ENCODE measurements around the gene JAK2. TPM values are rescaled to one million over a fixed set of nuclear protein-coding genes. Genes with fewer than 3 reads are reported as not detected.

JAK2 gene
- polyA plus RNA-seq, 2 of the 4 experiments (the other 2 are of a cell fraction), result 2.9 to 7.7 TPM

- no peaks in the 10 kb centered on the region for H3K4me1 ChIP-seq
- POLR2A ChIA-PET, result interaction anchor here (0.6 kb wide), 1 partner anchor 9 kb away, joined by 3 read pairs; the partner anchor contains the start of gene JAK2
- DNase-seq (ENCODE audit: low read depth in 1 of 2, low spot score in 1 of 2) (no peak), FAIRE-seq (no peak), ATAC-seq (no peak)
- WGBS (ENCODE audit: missing lambda C conversion rate), result 68% methylated on average over 4 of the region's 4 CpGs
- no peaks in the 10 kb centered on the region for H3K9me3 ChIP-seq
- no peak overlapping the region for H3K4me3 ChIP-seq
- H3K4me2 ChIP-seq, result no peak overlapping the region
- TF ChIP-seq MYC (IDR thresholded peaks at IDR 0.05; ENCODE audit: borderline replicate concordance, low read length), result no peak
- no peak for TF ChIP-seq ZFP36 (IDR thresholded peaks at IDR 0.05; ENCODE audit: borderline replicate concordance, partially characterized antibody)
- TF ChIP-seq ATOH8 (CRISPR knock-in tag; IDR thresholded peaks at IDR 0.05; ENCODE audit: low read depth), result no peak
- TF ChIP-seq KDM5A (IDR thresholded peaks at IDR 0.05), result no peak
- TF ChIP-seq RAD21 (conservative IDR thresholded peaks at IDR 0.05 in 1 of 2, IDR thresholded peaks at IDR 0.05 in 1 of 2), result no peak
- no peak for TF ChIP-seq CHD4 (IDR thresholded peaks at IDR 0.05; ENCODE audit: borderline replicate concordance)
- no peak for TF ChIP-seq BCL3 (IDR thresholded peaks at IDR 0.05)
- no peak for TF ChIP-seq SMC3 (IDR thresholded peaks at IDR 0.05)
- no peak for TF ChIP-seq ZNF302 (CRISPR knock-in tag; IDR thresholded peaks at IDR 0.05)
- no peak for TF ChIP-seq EHMT2 (IDR thresholded peaks at IDR 0.05; ENCODE audit: low read depth)
- no peak for TF ChIP-seq NFE2L2 (conservative IDR thresholded peaks at IDR 0.05; ENCODE audit: low read length)
- TF ChIP-seq ESRRA (IDR thresholded peaks at IDR 0.05; ENCODE audit: borderline replicate concordance, low read length), result no peak
- TF ChIP-seq RNF2 (IDR thresholded peaks at IDR 0.05; ENCODE audit: borderline replicate concordance, low read depth), result no peak
- no peak for TF ChIP-seq EP300 (IDR thresholded peaks at IDR 0.05)
- no peak overlapping the region for H3K27ac ChIP-seq
- CTCF ChIA-PET, result interaction anchor here (0.7 to 2.1 kb wide), 4 partner anchors 9 to 238 kb away, joined by 3 to 7 read pairs (median 5); partner anchors contain the start of gene JAK2
Observed at GRCh38 chr9:4994166-4994890, 9.3 kb downstream of the JAK2 start.

GRCh38 chr9:4997196-4997595 lies 12.1 kb downstream of the JAK2 start:
- CTCF ChIA-PET, result interaction anchor here (0.9 kb wide), 1 partner anchor 9 kb away, joined by 3 read pairs; no protein-coding TSS in a partner anchor
- Histone ChIP-seq H3K4me1 (no peaks in the 10 kb centered on the region), H3K4me2 (no peak overlapping the region), H3K27ac (no peak overlapping the region), H3K4me3 (no peak overlapping the region), H3K9me3 (no peaks in the 10 kb centered on the region)
- POLR2A ChIA-PET, result no interaction called here
- DNase-seq (ENCODE audit: low read depth in 1 of 2, low spot score in 1 of 2), result no peak
- ATAC-seq, result no peak
- WGBS (ENCODE audit: missing lambda C conversion rate), result 63% methylated on average over 3 of the region's 3 CpGs
- FAIRE-seq, result no peak
- no peak for TF ChIP-seq EHF (CRISPR knock-in tag; IDR thresholded peaks at IDR 0.05)
- no peak for TF ChIP-seq ELK1 (IDR thresholded peaks at IDR 0.05; ENCODE audit: low read depth, low read length)
- no peak for TF ChIP-seq REST (IDR thresholded peaks at IDR 0.05)
- TF ChIP-seq HOXB5 (CRISPR knock-in tag; IDR thresholded peaks at IDR 0.05), result no peak
- no peak for TF ChIP-seq ESRRA (IDR thresholded peaks at IDR 0.05; ENCODE audit: borderline replicate concordance, low read length)
- no peak for TF ChIP-seq RNF2 (IDR thresholded peaks at IDR 0.05; ENCODE audit: borderline replicate concordance, low read depth)
- TF ChIP-seq ZSCAN20 (CRISPR knock-in tag; IDR thresholded peaks at IDR 0.05), result no peak
- TF ChIP-seq KDM5A (IDR thresholded peaks at IDR 0.05), result no peak
- no peak for TF ChIP-seq HES2 (IDR thresholded peaks at IDR 0.05)
- no peak for TF ChIP-seq NFE2L2 (conservative IDR thresholded peaks at IDR 0.05; ENCODE audit: low read length)
- TF ChIP-seq KDM1A (IDR thresholded peaks at IDR 0.05; ENCODE audit: low read depth), result no peak

All from A549 (cell line).